ELR (cell line): ENCODE results near the gene SLC44A3.

ENCODE experiments used
- DNase-seq: peaks from one replicate; pipeline ENCODE4 v3.0.0-alpha.2; 2015; ENCODE audit warnings: low read depth

SLC44A3 gene

GRCh38 chr1:94907136-94907535, 87.0 kb downstream of the SLC44A3 start:
- no peak for DNase-seq

- DNase-seq: no peak
Measured at GRCh38 chr1:94908190-94908589, 88.0 kb downstream of the SLC44A3 start.

GRCh38 chr1:94908965-94909364, 88.8 kb downstream of the SLC44A3 start:
- no peak for DNase-seq

- DNase-seq: no peak
Measured at GRCh38 chr1:94909486-94909885, 89.3 kb downstream of the SLC44A3 start.

GRCh38 chr1:94912263-94913184, 92.4 kb downstream of the SLC44A3 start:
- no peak for DNase-seq

- DNase-seq: peak; percentile 21
Measured at GRCh38 chr1:94917251-94917650, 97.1 kb downstream of the SLC44A3 start.

- DNase-seq: no peak
Measured at GRCh38 chr1:94919241-94920030, 99.3 kb downstream of the SLC44A3 start.

- DNase-seq: no peak
Measured at GRCh38 chr1:94920061-94920460, 99.9 kb downstream of the SLC44A3 start.

- DNase-seq: no peak
Measured at GRCh38 chr1:94921977-94922376, 101.8 kb downstream of the SLC44A3 start.

- peak; percentile 9 for DNase-seq
Measured at GRCh38 chr1:94922761-94923331, 102.7 kb downstream of the SLC44A3 start.

- DNase-seq: peak; percentile 43
Measured at GRCh38 chr1:94925004-94925403, 104.8 kb downstream of the SLC44A3 start.

- peak; percentile 89 for DNase-seq
Measured at GRCh38 chr1:94925561-94926125, 105.5 kb downstream of the SLC44A3 start.

- peak; percentile 69 for DNase-seq
Measured at GRCh38 chr1:94926126-94926914, 106.2 kb downstream of the SLC44A3 start.

GRCh38 chr1:94926915-94927404, 106.8 kb downstream of the SLC44A3 start, which contains the start of gene CNN3:
Gene CNN3, minus strand, starts transcription at chr1:94927110. Its CDS starts 216 bp downstream, at chr1:94926894.
- peak; percentile 93 for DNase-seq

- DNase-seq: peak; percentile 36
Measured at GRCh38 chr1:94927405-94928175, 107.4 kb downstream of the SLC44A3 start.

- DNase-seq: no peak
Measured at GRCh38 chr1:94928293-94928939, 108.3 kb downstream of the SLC44A3 start.

- DNase-seq: no peak
Measured at GRCh38 chr1:94929351-94930217, 109.4 kb downstream of the SLC44A3 start.

GRCh38 chr1:94931254-94931841, 111.2 kb downstream of the SLC44A3 start:
- no peak for DNase-seq
